OCI-LY1 (cell line): ENCODE measurements around the gene SPAG9.

Source experiments
- H2AFZ ChIP-seq: fragments of 200-600 bp; sonication (generic), shearing (Covaris generic); 2 replicates; pipeline ENCODE4 v1.6.0; 2014; ENCODE audit warnings: antibody characterized with exemption, mild to moderate bottlenecking, low read length
- H3F3A ChIP-seq: fragments of 200-600 bp; sonication (generic), shearing (Covaris generic); 2 replicates; pipeline ENCODE4 v1.6.0; 2014; ENCODE audit warnings: mild to moderate bottlenecking, antibody characterized with exemption, low read length, moderate library complexity; ENCODE audit not compliant: insufficient read depth
- H3K27ac ChIP-seq: fragments of 200-600 bp; sonication (generic); 2 replicates; pipeline ENCODE4 v1.5.1; 2014; ENCODE audit warnings: low read length, mixed run types, mild to moderate bottlenecking, low read depth; ENCODE audit not compliant: poor library complexity, severe bottlenecking
- H3K27me3 ChIP-seq: fragments of 200-600 bp; sonication (generic); 2 replicates; pipeline ENCODE4 v1.6.0; 2014; ENCODE audit warnings: antibody characterized with exemption, mild to moderate bottlenecking, low read length, moderate library complexity; ENCODE audit not compliant: insufficient read depth
- H3K36me3 ChIP-seq: fragments of 200-600 bp; sonication (generic); 2 replicates; pipeline ENCODE4 v1.6.1; 2014; ENCODE audit warnings: mild to moderate bottlenecking, antibody characterized with exemption, low read length, moderate library complexity, mixed read lengths; ENCODE audit not compliant: insufficient read depth
- H3K4me1 ChIP-seq: fragments of 200-600 bp; sonication (generic); 2 replicates; pipeline ENCODE4 v1.5.1; 2014; ENCODE audit warnings: mild to moderate bottlenecking, low read length, moderate library complexity; ENCODE audit not compliant: insufficient read depth, severe bottlenecking
- H3K4me2 ChIP-seq: fragments of 200-600 bp; sonication (generic), shearing (Covaris generic); 2 replicates; pipeline ENCODE4 v1.6.1; 2014; ENCODE audit warnings: low read length
- H3K4me3 ChIP-seq: fragments of 200-600 bp; sonication (generic); 2 replicates; pipeline ENCODE4 v1.5.1; 2014; ENCODE audit warnings: low read length, low read depth, mild to moderate bottlenecking, mixed read lengths; ENCODE audit not compliant: poor library complexity, severe bottlenecking
- H3K79me2 ChIP-seq: fragments of 200-600 bp; shearing (Covaris generic); 2 replicates; pipeline ENCODE4 v1.6.1; 2016; ENCODE audit warnings: mixed run types, low read length, mixed read lengths; ENCODE audit not compliant: insufficient read depth
- H3K9ac ChIP-seq: fragments of 200-600 bp; sonication (generic), shearing (Covaris generic); 2 replicates; pipeline ENCODE4 v1.6.1; 2014; ENCODE audit warnings: mild to moderate bottlenecking, low read length, mixed read lengths
- H3K9me2 ChIP-seq: fragments of 200-600 bp; sonication (generic), shearing (Covaris generic); 2 replicates; pipeline ENCODE4 v1.6.1; 2014; ENCODE audit warnings: low read depth, mild to moderate bottlenecking, low read length, mixed read lengths
- H3K9me3 ChIP-seq: fragments of 200-600 bp; shearing (Covaris generic); 2 replicates; pipeline ENCODE4 v1.6.1; 2014; ENCODE audit warnings: low read length, mixed read lengths
- H4K20me1 ChIP-seq: fragments of 200-600 bp; sonication (generic), shearing (Covaris generic); 2 replicates; pipeline ENCODE4 v1.6.0; 2016; ENCODE audit warnings: mild to moderate bottlenecking, low read length; ENCODE audit not compliant: insufficient read depth
- EZH2 ChIP-seq: fragments of 200-600 bp; sonication (generic), shearing (Covaris generic); IDR thresholded peaks from 2 replicates; pipeline ENCODE4 v1.8.0; 2017; ENCODE audit warnings: borderline replicate concordance, mixed run types, mild to moderate bottlenecking, antibody characterized with exemption, low read length, moderate library complexity, mixed read lengths
- TF ChIP-seq, protein P1 (sequence below): fragments of 200-600 bp; sonication (generic), shearing (Covaris generic); IDR thresholded peaks from 2 replicates; pipeline ENCODE4 v1.5.1; 2017; ENCODE audit warnings: mild to moderate bottlenecking, antibody characterized with exemption, low read length, moderate library complexity, mixed read lengths

The SPAG9 gene

DNA sequence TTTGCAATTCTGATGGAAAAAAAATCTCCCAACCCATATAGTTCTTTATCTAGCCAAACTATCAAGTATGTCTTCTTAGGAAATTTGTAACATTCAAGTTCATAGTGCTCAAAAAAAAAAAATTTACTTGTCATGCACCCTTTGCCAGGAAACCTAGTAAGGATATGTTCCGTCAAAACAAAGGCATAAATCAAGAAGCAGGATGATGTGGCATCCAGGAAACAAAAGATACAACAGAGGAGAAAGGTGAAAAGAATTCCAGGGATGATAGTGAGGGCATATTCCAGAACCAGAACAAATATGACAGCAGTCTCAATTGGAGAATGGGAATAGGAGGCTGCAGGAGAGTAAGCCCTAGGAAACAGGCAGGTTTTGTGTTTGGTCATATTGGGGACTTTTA, 104.6 kb downstream of the SPAG9 start:
- Histone ChIP-seq H3K27me3 (no peaks in the 10 kb centered on the region), H3K79me2 (no peaks in the 10 kb centered on the region), H3K4me2 (no peak overlapping the region), H4K20me1 (no peaks in the 10 kb centered on the region), H3K9ac (no peak overlapping the region), H3K9me3 (no peaks in the 10 kb centered on the region), H2AFZ (no peak overlapping the region), H3K36me3 (peaks cover 67% of the 10 kb centered on the region; the same call in 1 of the 2 replicates), H3K9me2 (no peaks in the 10 kb centered on the region), H3K4me1 (no peaks in the 10 kb centered on the region), H3F3A (no peaks in the 10 kb centered on the region), H3K27ac (no peak overlapping the region), H3K4me3 (no peak overlapping the region)
- TF ChIP-seq, protein P1, sequence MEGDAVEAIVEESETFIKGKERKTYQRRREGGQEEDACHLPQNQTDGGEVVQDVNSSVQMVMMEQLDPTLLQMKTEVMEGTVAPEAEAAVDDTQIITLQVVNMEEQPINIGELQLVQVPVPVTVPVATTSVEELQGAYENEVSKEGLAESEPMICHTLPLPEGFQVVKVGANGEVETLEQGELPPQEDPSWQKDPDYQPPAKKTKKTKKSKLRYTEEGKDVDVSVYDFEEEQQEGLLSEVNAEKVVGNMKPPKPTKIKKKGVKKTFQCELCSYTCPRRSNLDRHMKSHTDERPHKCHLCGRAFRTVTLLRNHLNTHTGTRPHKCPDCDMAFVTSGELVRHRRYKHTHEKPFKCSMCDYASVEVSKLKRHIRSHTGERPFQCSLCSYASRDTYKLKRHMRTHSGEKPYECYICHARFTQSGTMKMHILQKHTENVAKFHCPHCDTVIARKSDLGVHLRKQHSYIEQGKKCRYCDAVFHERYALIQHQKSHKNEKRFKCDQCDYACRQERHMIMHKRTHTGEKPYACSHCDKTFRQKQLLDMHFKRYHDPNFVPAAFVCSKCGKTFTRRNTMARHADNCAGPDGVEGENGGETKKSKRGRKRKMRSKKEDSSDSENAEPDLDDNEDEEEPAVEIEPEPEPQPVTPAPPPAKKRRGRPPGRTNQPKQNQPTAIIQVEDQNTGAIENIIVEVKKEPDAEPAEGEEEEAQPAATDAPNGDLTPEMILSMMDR: no peak
- no peak for TF ChIP-seq EZH2

- TF ChIP-seq, protein P1: no peak
- TF ChIP-seq EZH2: no peak
- H3K36me3 ChIP-seq: peaks cover 58% of the 10 kb centered on the region; the same call in 1 of the 2 replicates
- H3K27me3 ChIP-seq: no peaks in the 10 kb centered on the region
- H3K9me3 ChIP-seq: no peaks in the 10 kb centered on the region
- H2AFZ ChIP-seq: no peak overlapping the region
- no peak overlapping the region for H3K4me2 ChIP-seq
- H3K9me2 ChIP-seq: no peaks in the 10 kb centered on the region
- no peaks in the 10 kb centered on the region for H3K4me1 ChIP-seq
- no peaks in the 10 kb centered on the region for H3K79me2 ChIP-seq
- no peak overlapping the region for H3K9ac ChIP-seq
- H3K4me3 ChIP-seq: no peak overlapping the region
- H3K27ac ChIP-seq: no peak overlapping the region
- H4K20me1 ChIP-seq: no peaks in the 10 kb centered on the region
- H3F3A ChIP-seq: no peaks in the 10 kb centered on the region
These were observed 105.5 kb downstream of the SPAG9 start for GRCh38 chr17:51015145-51015558.

GRCh38 chr17:51014129-51014528, 106.5 kb downstream of the SPAG9 start:
- H3K9ac ChIP-seq: no peak overlapping the region
- H3K27me3 ChIP-seq: no peaks in the 10 kb centered on the region
- no peak for TF ChIP-seq EZH2
- TF ChIP-seq, protein P1: no peak

More at GRCh38 chr17:51014129-51014528, 106.5 kb downstream of the SPAG9 start:
- Histone ChIP-seq H3K79me2 (no peaks in the 10 kb centered on the region), H3K9me3 (no peaks in the 10 kb centered on the region), H4K20me1 (no peaks in the 10 kb centered on the region), H3K4me1 (no peaks in the 10 kb centered on the region), H3K4me3 (no peak overlapping the region), H3K27ac (no peak overlapping the region), H2AFZ (no peak overlapping the region), H3F3A (no peaks in the 10 kb centered on the region), H3K36me3 (peaks cover 57% of the 10 kb centered on the region; the same call in 1 of the 2 replicates), H3K4me2 (no peak overlapping the region), H3K9me2 (no peaks in the 10 kb centered on the region)
